ENCODE results near the gene TCN1.
"Not testable (repeated sequence)": the region's sequence is repeated elsewhere in the genome, so short reads cannot be mapped to it uniquely, and the experiment has no call there.

Gene TCN1

DNA sequence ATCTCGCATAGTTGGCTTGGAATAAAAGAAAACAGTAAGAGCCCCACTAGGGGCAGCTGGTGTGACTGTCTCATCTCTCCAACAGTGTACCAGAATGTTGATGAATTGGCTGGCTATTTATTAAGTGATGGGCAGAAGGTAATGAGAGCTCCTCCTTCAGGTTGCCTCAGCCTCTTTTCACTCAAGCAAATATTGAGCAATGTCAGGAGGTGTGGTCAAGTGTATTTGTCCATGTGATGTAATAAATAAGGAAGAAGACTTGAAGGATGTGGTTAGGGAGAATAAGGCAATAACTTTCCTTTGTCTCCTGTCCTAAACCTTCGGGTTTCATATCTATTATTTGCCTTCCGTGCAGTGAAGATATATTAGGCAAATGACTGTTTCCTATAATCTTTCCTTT, at the start of gene TCN1:
Gene TCN1, minus strand, starts transcription at position 91 of the 400 bp plus-strand sequence. Its CDS starts 17 bp downstream, at position 74.
- DNase-seq = no peak

- not testable (repeated sequence) for DNase-seq
Observed at GRCh38 chr11:59903569-59903968, 37.3 kb upstream of the TCN1 start.

DNA sequence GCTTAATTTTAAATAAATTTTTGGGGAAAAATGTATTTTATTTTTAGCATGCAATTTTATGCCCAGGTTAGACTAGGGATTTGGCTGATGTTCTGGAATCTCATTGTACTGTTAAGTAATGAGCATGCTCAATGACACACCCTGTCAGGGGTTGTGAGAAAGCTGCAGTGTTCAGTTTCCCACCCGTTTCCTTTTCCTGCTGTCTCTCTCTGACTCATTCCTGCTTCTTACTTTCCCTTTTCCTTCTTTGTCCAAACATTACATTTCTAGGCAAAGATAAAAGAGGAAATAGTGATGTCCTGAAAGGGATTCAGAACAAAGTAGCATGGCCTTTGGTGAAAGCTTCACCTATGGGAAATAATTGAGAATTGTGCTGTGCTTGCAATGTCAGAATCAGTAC, 35.0 kb upstream of the TCN1 start:
- DNase-seq = no peak

- DNase-seq = no peak
Observed at GRCh38 chr11:59900366-59901126, 34.3 kb upstream of the TCN1 start.

DNA sequence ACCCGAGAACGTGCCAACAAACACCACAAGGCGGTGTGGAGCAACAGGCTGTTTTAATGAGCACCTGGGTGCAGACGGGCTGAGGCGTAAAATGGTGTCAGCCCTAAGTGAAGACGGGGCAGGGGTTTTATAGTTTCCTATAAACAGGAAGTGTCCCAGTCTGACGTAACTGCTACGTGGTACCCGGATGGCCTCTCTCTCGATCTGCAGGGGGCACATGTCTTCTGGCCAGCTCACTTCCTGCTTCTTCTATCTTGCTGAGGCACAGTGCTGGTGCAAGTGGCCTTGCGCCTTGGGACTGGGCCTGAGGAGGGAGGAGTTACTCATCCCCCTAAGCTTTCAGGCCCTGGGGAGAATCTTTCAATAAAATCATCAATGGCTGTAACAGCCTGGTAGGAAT, 33.2 kb upstream of the TCN1 start:
- DNase-seq = no peak

DNA sequence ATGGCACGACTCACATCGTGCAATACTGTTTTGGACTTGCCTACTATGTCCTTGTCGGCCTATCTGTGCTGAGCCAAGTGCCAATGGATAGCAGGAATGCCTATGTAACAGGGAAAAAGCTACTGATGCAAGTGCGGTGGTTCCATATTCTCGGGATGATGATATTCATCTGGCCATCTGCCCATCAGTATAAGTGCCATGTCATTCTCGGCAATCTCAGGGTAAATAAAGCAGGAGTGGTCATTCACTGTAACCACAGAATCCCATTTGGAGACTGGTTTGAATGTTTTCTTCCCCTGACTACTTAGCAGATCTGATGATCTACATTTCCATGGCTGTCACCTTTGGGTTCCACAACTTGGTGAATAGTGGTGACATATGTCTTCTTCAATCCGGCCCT, 32.4 kb upstream of the TCN1 start:
- DNase-seq = no peak

DNA sequence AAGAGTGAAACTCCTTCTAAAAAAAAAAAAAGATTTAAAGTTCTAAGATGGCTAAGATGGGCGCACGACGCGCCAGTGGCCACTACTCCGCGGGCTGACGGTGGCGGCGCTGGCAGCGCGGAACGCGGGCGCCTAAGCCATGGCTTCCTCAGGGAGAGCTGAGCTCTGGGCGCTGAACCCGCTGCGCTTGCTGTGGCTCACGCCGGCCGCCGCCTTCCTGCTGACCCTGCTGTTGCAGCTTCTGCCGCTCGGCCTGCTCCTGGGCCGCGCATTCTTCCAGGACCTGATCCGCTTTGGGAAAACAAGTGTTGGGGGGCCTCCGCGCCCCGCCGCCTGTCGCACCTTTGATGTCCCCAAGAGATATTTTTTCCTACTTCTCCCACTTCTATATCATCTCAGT, 31.8 kb upstream of the TCN1 start:
- DNase-seq = no peak

- no peak for DNase-seq
Observed at GRCh38 chr11:59894616-59895015, 28.3 kb upstream of the TCN1 start.

DNA sequence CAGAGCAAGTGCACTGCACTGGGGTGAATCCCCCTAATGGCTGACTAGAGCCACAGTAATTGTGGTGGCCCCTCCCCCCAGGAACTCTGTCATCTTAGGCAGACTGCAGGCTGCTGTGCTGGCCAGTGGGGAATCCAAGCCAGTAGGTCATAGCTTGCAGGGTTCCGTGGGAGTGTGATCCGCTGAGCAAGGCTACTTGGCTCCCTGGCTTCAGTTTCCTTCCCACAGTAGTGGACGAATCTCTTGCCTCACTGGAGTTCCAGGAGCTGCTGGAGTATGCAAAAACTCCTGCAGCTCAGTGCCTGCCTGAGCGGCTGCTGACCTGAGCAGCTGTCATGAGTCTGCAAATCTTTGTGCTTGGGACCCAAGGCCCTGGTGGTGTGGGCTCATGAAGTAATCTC, 25.5 kb upstream of the TCN1 start:
- no peak for DNase-seq

DNA sequence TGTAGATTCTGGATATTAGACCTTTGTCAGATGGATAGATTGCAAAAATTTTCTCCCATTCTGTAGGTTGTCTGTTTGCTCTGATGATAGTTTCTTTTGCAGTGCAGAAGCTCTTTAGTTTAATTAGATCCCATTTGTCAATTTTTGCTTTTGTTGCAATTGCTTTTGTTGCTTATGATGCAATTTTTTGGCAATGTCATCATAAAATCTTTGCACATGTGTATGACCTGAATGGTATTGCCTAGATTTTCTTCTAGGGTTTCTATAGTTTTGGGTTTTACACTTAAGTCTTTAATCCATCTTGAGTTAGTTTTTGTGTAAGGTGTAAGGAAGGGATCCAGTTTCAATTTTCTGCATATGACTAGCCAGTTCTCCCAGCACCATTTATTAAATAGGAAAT, 20.9 kb upstream of the TCN1 start:
- DNase-seq = not testable (repeated sequence)

DNA sequence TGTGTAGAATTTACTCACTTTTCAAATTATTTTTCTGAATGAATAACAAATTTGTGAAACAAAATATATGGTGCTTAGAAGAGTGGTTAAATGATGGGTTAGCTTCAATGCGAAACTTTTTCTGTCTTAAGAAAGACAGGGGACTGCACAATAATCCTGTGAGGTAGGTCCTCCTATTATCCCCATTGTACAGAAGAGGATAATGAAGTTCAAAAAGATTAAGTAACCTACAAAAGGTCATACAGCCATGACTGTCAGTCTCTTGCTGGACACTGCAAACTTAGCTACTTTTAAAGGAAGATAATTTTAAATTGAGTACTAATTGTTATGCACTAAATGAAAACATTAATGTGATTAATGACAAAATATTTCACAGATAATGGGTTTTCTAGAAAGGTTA, 17.3 kb upstream of the TCN1 start:
- no peak for DNase-seq

DNA sequence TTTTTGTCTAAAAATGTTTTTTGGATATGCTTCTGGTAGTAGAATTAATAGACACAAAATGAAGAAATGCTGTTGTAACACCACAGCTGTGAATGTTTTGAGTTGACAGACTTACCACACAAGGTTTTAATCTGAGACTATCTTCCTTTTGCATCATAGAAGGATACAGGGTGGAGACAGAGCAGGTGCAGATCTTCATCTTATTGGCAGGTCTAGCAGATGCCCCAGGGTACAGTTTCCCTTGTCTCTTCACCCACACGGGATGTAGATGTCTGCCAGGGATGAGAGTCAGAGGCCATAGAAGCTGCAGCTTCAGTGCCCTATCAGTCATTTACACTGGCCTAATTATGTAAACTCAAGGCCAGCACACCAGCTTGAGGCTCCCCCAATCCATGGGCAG, 13.3 kb upstream of the TCN1 start:
- no peak for DNase-seq

GRCh38 chr11:59878575-59878974, 12.3 kb upstream of the TCN1 start, which contains the start of gene OOSP3:
OOSP3 (plus strand) TSS chr11:59878782; CDS start chr11:59878809, 27 bp downstream.
- no peak for DNase-seq

DNA sequence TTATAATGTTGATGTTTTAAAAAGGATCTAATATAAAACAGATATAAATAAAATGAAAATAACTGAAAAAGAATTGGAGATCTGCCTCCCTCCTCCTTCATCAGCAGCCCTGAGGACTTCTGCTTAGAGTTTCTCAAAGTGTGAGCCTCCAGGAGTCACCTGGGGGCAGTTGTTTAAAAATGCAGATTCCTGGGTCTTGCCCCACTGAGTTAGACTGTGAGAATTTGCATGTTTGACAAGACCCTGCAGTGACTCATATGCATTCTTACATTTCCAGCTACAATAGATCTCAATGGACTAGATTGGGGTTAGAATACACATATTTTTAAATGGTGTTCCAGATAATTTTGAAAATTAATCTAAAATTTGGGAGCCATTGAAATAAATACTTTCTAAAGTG, 11.5 kb upstream of the TCN1 start:
- DNase-seq = no peak

- DNase-seq = no peak
Observed at GRCh38 chr11:59877325-59877724, 11.0 kb upstream of the TCN1 start.

- no peak for DNase-seq
Observed at GRCh38 chr11:59875856-59876519, 9.7 kb upstream of the TCN1 start.

- DNase-seq = no peak
Observed at GRCh38 chr11:59872076-59872475, 5.8 kb upstream of the TCN1 start.

DNA sequence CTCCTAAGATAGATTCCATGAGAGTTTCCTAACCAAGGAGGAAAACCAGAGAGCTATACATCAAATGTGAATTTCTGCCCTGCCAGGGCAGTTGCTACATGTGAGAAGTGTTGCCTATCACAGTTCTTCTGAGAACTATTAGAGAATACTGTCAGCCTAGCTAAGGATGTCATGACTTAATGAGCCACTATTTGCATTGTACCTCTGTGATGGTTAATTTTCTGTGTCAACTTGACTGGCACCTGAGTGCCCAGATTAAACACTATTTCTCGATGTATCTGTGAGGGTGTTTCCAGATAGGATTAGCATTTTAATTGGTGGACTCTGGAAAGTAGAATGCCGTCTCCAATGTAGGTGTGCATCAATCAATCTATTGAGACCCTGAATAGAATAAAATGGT, 1.7 kb upstream of the TCN1 start:
- no peak for DNase-seq

- no peak for DNase-seq
Observed at GRCh38 chr11:59866836-59867235, 549 bp upstream of the TCN1 start.

- no peak for DNase-seq
Observed at GRCh38 chr11:59865031-59865430, 1.3 kb downstream of the TCN1 start.

DNA sequence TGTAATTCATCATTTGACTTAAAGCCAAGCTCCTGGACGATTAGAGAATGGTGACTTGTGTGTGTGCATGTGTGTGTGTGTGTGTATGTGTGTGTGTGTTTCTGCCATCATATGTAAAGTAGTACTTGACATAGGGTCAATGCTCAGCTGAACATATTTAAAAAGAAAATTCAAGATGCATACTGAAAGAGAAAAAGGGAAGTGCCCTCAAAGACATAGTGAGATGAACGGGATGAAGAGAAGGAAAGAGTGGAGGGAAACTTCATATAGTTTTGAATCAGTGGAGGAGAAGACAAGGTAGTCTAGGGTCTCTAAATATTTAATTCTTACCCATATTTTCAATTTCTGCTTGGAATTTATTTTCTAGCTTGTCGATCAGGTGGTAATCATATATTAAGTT, 4.0 kb downstream of the TCN1 start:
- DNase-seq = no peak

DNA sequence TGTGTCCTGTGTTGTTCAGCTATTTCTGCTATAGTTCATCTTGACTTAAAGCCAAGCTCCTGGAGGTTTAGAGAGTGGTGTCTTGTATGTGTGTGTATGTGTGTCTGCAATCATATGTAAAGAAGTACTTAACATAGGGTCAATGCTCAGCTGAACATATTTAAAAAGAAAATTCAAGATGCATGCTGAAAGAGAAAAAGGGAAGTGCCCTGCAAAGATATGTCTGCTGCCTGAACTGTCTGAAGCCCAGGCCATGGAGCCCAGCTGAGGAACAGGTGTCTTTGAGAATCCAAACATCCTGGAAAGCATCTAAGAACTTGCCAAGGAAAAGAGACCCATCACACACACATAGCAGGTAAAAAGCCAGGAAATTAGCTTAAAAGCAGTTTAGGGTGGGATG, 6.6 kb downstream of the TCN1 start:
- no peak for DNase-seq

DNA sequence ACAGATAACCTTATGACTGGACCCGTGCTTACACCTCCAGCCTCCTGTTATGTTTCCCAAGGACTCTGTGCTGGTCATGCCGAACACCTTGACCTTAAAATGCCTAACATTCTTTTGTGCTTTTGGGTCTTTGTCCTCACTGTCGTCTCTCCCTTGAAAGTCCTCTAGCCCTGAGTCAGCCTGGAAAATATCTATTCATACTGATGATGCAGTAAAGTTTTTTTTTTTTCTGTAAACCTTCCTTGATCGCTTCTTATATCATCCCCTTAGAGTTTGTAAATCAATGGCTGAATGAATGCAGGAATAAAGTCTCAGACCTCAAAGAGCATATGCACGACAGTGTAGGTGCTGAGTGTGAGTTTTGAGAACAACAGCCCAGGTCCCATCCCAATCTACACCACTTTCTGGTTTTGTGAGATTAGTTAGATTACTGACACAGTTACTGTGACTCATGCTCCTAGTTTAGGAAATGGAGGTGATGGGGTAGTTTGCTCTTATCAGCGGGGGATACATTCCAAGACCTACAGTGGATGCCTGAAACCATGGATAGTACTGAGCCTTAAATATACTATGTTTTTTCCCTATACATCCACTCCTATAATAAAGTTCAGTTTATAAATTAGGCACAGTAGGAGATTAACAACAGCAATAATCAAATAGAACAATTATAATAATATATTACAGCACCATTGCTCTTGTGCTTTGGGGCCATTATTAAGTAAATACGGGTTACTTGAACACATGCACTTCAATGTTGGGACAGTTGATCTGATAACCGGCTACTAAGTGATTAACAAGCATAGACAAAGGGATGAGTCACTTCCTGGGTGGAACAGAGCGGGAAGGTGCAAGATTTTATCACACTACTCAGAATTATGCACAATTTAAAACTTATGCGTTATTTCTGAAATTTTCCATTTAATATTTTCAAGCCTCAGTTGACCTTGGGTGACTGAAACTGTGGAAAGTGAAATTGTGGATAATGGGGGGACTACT, 8.6 kb downstream of the TCN1 start:
- DNase-seq = peak; percentile 66

Measured in activated CD4-positive, alpha-beta T cell treated with anti-CD3 and anti-CD28 coated beads, Interleukin-10, Interleukin-2, amounts not matched to agents 100 ng/mL and 50 ng/mL, durations not matched to agents 16 hours and 8 hours (primary cell).